DOHH2 (cell line): Measurements from ENCODE around the gene PHF21B.

Experiments
- H3F3A ChIP-seq: fragments of 200-600 bp; sonication (generic), shearing (Covaris generic); 2 replicates; pipeline ENCODE4 v1.6.0; 2016; ENCODE audit warnings: antibody characterized with exemption, mild to moderate bottlenecking; ENCODE audit not compliant: control insufficient read depth, insufficient read depth
- H3K27ac ChIP-seq: fragments of 200-600 bp; sonication (generic); 2 replicates; pipeline ENCODE4 v1.5.1; 2014; ENCODE audit warnings: low read depth, mild to moderate bottlenecking, low read length, moderate library complexity
- H3K27me3 ChIP-seq: fragments of 200-600 bp; sonication (generic); 2 replicates; pipeline ENCODE4 v1.6.1; 2014; ENCODE audit warnings: mild to moderate bottlenecking, low read length, mixed read lengths; ENCODE audit not compliant: control insufficient read depth
- H3K36me3 ChIP-seq: fragments of 200-600 bp; sonication (generic); 2 replicates; pipeline ENCODE4 v1.6.1; 2014; ENCODE audit warnings: mild to moderate bottlenecking, low read length, moderate library complexity, mixed read lengths; ENCODE audit not compliant: control insufficient read depth
- H3K4me1 ChIP-seq: fragments of 200-600 bp; sonication (generic); 2 replicates; pipeline ENCODE4 v1.6.1; 2014; ENCODE audit warnings: mild to moderate bottlenecking, low read length, mixed read lengths; ENCODE audit not compliant: control insufficient read depth
- H3K4me2 ChIP-seq: fragments of 200-600 bp; sonication (generic); 2 replicates; pipeline ENCODE4 v1.6.0; 2014; ENCODE audit warnings: mild to moderate bottlenecking, low read length, moderate library complexity
- H3K4me3 ChIP-seq: fragments of 200-600 bp; sonication (generic); 2 replicates; pipeline ENCODE4 v1.5.1; 2014; ENCODE audit warnings: mild to moderate bottlenecking, low read length, mixed read lengths
- H3K79me2 ChIP-seq: fragments of 200-600 bp; sonication (generic); 2 replicates; pipeline ENCODE4 v1.6.1; 2014; ENCODE audit warnings: mild to moderate bottlenecking, low read length, mixed read lengths; ENCODE audit not compliant: control insufficient read depth
- H3K9me2 ChIP-seq: fragments of 200-600 bp; sonication (generic); replicated peaks from 2 replicates; pipeline ENCODE4 v1.6.1; 2014; ENCODE audit warnings: mild to moderate bottlenecking, low read length, mixed read lengths; ENCODE audit not compliant: control insufficient read depth
- H3K9me3 ChIP-seq: fragments of 200-600 bp; sonication (generic); 2 replicates; pipeline ENCODE4 v1.6.1; 2014; ENCODE audit warnings: antibody characterized with exemption, low read length, mixed read lengths; ENCODE audit not compliant: control insufficient read depth, insufficient read depth
- H4K20me1 ChIP-seq: fragments of 200-600 bp; sonication (generic); 2 replicates; pipeline ENCODE4 v1.6.0; 2014; ENCODE audit warnings: low read depth, mild to moderate bottlenecking, antibody characterized with exemption, low read length, moderate library complexity; ENCODE audit not compliant: control insufficient read depth, insufficient read depth
- CTCF ChIP-seq: fragments of 200-600 bp; sonication (generic); IDR thresholded peaks from one replicate; pipeline ENCODE4 v1.5.1; 2014; ENCODE audit warnings: antibody characterized with exemption, mild to moderate bottlenecking, low read depth, low read length; ENCODE audit not compliant: poor library complexity, severe bottlenecking
- EZH2phosphoT487 ChIP-seq: fragments of 200-600 bp; sonication (generic); IDR thresholded peaks from 2 replicates; pipeline ENCODE4 v1.6.1; 2017; ENCODE audit warnings: borderline replicate concordance, mild to moderate bottlenecking, antibody characterized with exemption, low read length, moderate library complexity, mixed read lengths

Gene PHF21B

GRCh38 chr22:44884562-44884961 lies 125.2 kb downstream of the PHF21B start:
- H3K27ac ChIP-seq: no peak overlapping the region
- TF ChIP-seq EZH2phosphoT487 (no peak), CTCF (no peak)
- no peaks in the 10 kb centered on the region for H3K36me3 ChIP-seq
- H4K20me1 ChIP-seq: no peaks in the 10 kb centered on the region
- H3F3A ChIP-seq: no peaks in the 10 kb centered on the region
- H3K9me3 ChIP-seq: no peaks in the 10 kb centered on the region
- no peaks in the 10 kb centered on the region for H3K79me2 ChIP-seq
- no peak overlapping the region for H3K4me2 ChIP-seq
- no peaks in the 10 kb centered on the region for H3K27me3 ChIP-seq
- H3K4me3 ChIP-seq: no peak overlapping the region
- no peaks in the 10 kb centered on the region for H3K4me1 ChIP-seq
- H3K9me2 ChIP-seq: no peaks in the 10 kb centered on the region

GRCh38 chr22:44883011-44883421 lies 126.8 kb downstream of the PHF21B start:
- H3K27me3 ChIP-seq: no peaks in the 10 kb centered on the region
- no peaks in the 10 kb centered on the region for H3K9me2 ChIP-seq
- no peak for TF ChIP-seq EZH2phosphoT487
- no peak for TF ChIP-seq CTCF
- H3K4me1 ChIP-seq: no peaks in the 10 kb centered on the region
- H3K4me2 ChIP-seq: no peak overlapping the region
- no peaks in the 10 kb centered on the region for H4K20me1 ChIP-seq
- no peak overlapping the region for H3K27ac ChIP-seq
- no peaks in the 10 kb centered on the region for H3K9me3 ChIP-seq
- H3K79me2 ChIP-seq: no peaks in the 10 kb centered on the region
- no peaks in the 10 kb centered on the region for H3K36me3 ChIP-seq
- no peaks in the 10 kb centered on the region for H3F3A ChIP-seq
- H3K4me3 ChIP-seq: no peak overlapping the region

GRCh38 chr22:44882226-44882905 lies 127.4 kb downstream of the PHF21B start:
- Histone ChIP-seq H3K4me3 (no peak overlapping the region), H3K79me2 (no peaks in the 10 kb centered on the region), H3K27me3 (no peaks in the 10 kb centered on the region), H3K4me2 (no peak overlapping the region), H3K36me3 (no peaks in the 10 kb centered on the region), H3K27ac (no peak overlapping the region), H3F3A (no peaks in the 10 kb centered on the region), H3K4me1 (no peaks in the 10 kb centered on the region), H3K9me2 (no peaks in the 10 kb centered on the region), H3K9me3 (no peaks in the 10 kb centered on the region), H4K20me1 (no peaks in the 10 kb centered on the region)
- TF ChIP-seq CTCF (no peak), EZH2phosphoT487 (no peak)
